HCT116 (cell line): Measurements from ENCODE around the gene KDM2B. TPM values are rescaled to one million over a fixed set of nuclear protein-coding genes. Genes with fewer than 3 reads are reported as not detected.

Experiments
- ATAC-seq: fragments of 200-7000 bp; cut with Tn5 transposase; 2 replicates; pipeline ENCODE4 v1.9.1; 2020; ENCODE audit warnings: mild to moderate bottlenecking, moderate library complexity
- BruUV-seq: library from RNA; stranded (reverse); fragments of 400-500 nt; replicated peaks from 2 replicates; lab custom pipeline; 2021; lab: Mats Ljungman, UMichigan
- CTCF ChIA-PET: fragments of 300-600 bp; sonication (Branson Sonifier 250); formaldehyde crosslinking; loops from one replicate; lab custom pipeline; 2021; ENCODE audit warnings: antibody characterized with exemption; lab: Charles Lee
- POLR2A ChIA-PET: fragments of 300-600, 350-600 bp; sonication (Branson Sonifier 250); formaldehyde crosslinking; loops from one replicate; lab custom pipeline; 2021; ENCODE audit warnings: antibody characterized with exemption; lab: Charles Lee
- RAD21 ChIA-PET, 2 experiments: fragments of 300-600 bp; sonication (Branson Sonifier 250); formaldehyde crosslinking; loops; one replicate each; lab custom pipeline; 2023; ENCODE audit warnings: low total read pairs in 2 of 2; ENCODE audit not compliant: uncharacterized antibody in 2 of 2, unreplicated experiment in 2 of 2, low non-redundant PET in 1 of 2; lab: Charles Lee
- DNase-seq: peaks from one replicate; pipeline ENCODE4 v3.0.0-alpha.2; 2010; ENCODE audit warnings: low read depth, low spot score
- H2AFZ ChIP-seq: fragments of 200-600 bp; shearing (Covaris generic), sonication (generic); 2 replicates; pipeline ENCODE4 v1.6.1; 2017; ENCODE audit warnings: low read depth, mixed run types, mixed read lengths, antibody characterized with exemption, low read length; ENCODE audit not compliant: poor library complexity, severe bottlenecking
- H3K27ac ChIP-seq: 2 replicates; pipeline ENCODE4 v1.5.1; 2012; ENCODE audit warnings: low read depth, low read length
- H3K27me3 ChIP-seq: fragments of 200-600 bp; sonication (generic); 2 replicates; pipeline ENCODE4 v1.6.1; 2016; ENCODE audit warnings: mixed run types, low read length, mixed read lengths; ENCODE audit not compliant: insufficient read depth
- H3K36me3 ChIP-seq, 2 experiments: fragments of 200-500 bp in 1 of 2; fragments of 200-600 bp in 1 of 2; sonication (Bioruptor generic) in 1 of 2; sonication (generic) in 1 of 2; 2 replicates each; pipeline versions ENCODE4 v1.5.1 to v1.6.1; 2014 to 2016; ENCODE audit warnings: low read length in 2 of 2, inconsistent platforms in 1 of 2, mixed read lengths in 1 of 2, mixed run types in 1 of 2; ENCODE audit not compliant: insufficient read depth in 2 of 2, control insufficient read depth in 1 of 2
- H3K4me1 ChIP-seq, 2 experiments: fragments of 200-600 bp in 1 of 2; sonication (generic) in 1 of 2; 2 replicates each; pipeline versions ENCODE4 v1.5.1 to v1.6.1; 2012 to 2017; ENCODE audit warnings: low read length in 2 of 2, inconsistent platforms in 1 of 2, mild to moderate bottlenecking in 1 of 2, mixed read lengths in 1 of 2, mixed run types in 1 of 2, moderate library complexity in 1 of 2; ENCODE audit not compliant: insufficient read depth in 2 of 2, control insufficient read depth in 1 of 2
- H3K4me2 ChIP-seq: fragments of 200-600 bp; sonication (generic); 2 replicates; pipeline ENCODE4 v1.6.1; 2017; ENCODE audit warnings: mixed run types, low read length, mixed read lengths
- H3K4me3 ChIP-seq, 2 experiments: fragments of 200-600 bp in 1 of 2; sonication (generic) in 1 of 2; replicated peaks in 1 of 2; 2 replicates each; pipeline ENCODE4 v1.5.1; 2011 to 2016; ENCODE audit warnings: low read length in 2 of 2, control low read depth in 1 of 2, low read depth in 1 of 2, mild to moderate bottlenecking in 1 of 2, mixed read lengths in 1 of 2, mixed run types in 1 of 2
- H3K79me2 ChIP-seq: fragments of 200-600 bp; sonication (generic); 2 replicates; pipeline ENCODE4 v1.6.1; 2017; ENCODE audit warnings: mild to moderate bottlenecking, mixed run types, low read length, moderate library complexity, mixed read lengths; ENCODE audit not compliant: insufficient read depth
- H3K9ac ChIP-seq: fragments of 200-600 bp; sonication (generic); 2 replicates; pipeline ENCODE4 v1.6.1; 2016; ENCODE audit warnings: low read length, mixed read lengths
- H3K9me2 ChIP-seq: fragments of 200-600 bp; sonication (generic), shearing (Covaris generic); 2 replicates; pipeline ENCODE4 v1.6.1; 2017; ENCODE audit warnings: mixed run types, mild to moderate bottlenecking, moderate library complexity; ENCODE audit not compliant: insufficient read depth
- H3K9me3 ChIP-seq, 2 experiments: fragments of 200-500 bp in 1 of 2; fragments of 200-600 bp in 1 of 2; sonication (Bioruptor generic) in 1 of 2; sonication (generic) in 1 of 2; 2 replicates each; pipeline ENCODE4 v1.6.1; 2014 to 2017; ENCODE audit warnings: low read length in 2 of 2, mixed read lengths in 2 of 2, inconsistent platforms in 1 of 2, low read depth in 1 of 2, mild to moderate bottlenecking in 1 of 2, mixed run types in 1 of 2, moderate library complexity in 1 of 2; ENCODE audit not compliant: control insufficient read depth in 1 of 2, insufficient read depth in 1 of 2
- H4K20me1 ChIP-seq: fragments of 200-600 bp; sonication (generic), shearing (Covaris generic); 2 replicates; pipeline ENCODE4 v1.6.1; 2017; ENCODE audit warnings: mixed run types, mild to moderate bottlenecking, moderate library complexity; ENCODE audit not compliant: insufficient read depth
- CBX3 ChIP-seq: IDR thresholded peaks from 2 replicates; pipeline ENCODE4 v1.6.1; 2012; ENCODE audit warnings: low read depth
- CEBPB ChIP-seq: IDR thresholded peaks from 2 replicates; pipeline ENCODE4 v1.6.1; 2012; ENCODE audit warnings: low read depth
- ELF1 ChIP-seq: IDR thresholded peaks from 2 replicates; pipeline ENCODE4 v1.6.1; 2012; ENCODE audit warnings: low read depth, borderline replicate concordance
- EZH2 ChIP-seq: fragments of 200-600 bp; sonication (generic); IDR thresholded peaks from 2 replicates; pipeline ENCODE4 v1.6.1; 2017; ENCODE audit warnings: antibody characterized with exemption, mixed run types
- EZH2phosphoT487 ChIP-seq: fragments of 200-600 bp; IDR thresholded peaks from 2 replicates; pipeline ENCODE4 v1.6.1; 2018; ENCODE audit warnings: antibody characterized with exemption, borderline replicate concordance
- FOSL1 ChIP-seq: IDR thresholded peaks from 2 replicates; pipeline ENCODE4 v1.6.1; 2012; ENCODE audit warnings: low read depth
- JUND ChIP-seq: IDR thresholded peaks from 2 replicates; pipeline ENCODE4 v1.6.1; 2012
- POLR2A ChIP-seq: IDR thresholded peaks from 2 replicates; pipeline ENCODE4 v1.7.0; 2011; ENCODE audit warnings: borderline replicate concordance; ENCODE audit not compliant: insufficient read depth, insufficient read length; ENCODE audit errors: extremely low read depth
- POLR2AphosphoS5 ChIP-seq: IDR thresholded peaks from 2 replicates; pipeline ENCODE4 v1.6.1; 2011; ENCODE audit warnings: mild to moderate bottlenecking, low read depth, low read length, moderate library complexity
- SIN3A ChIP-seq: IDR thresholded peaks from 2 replicates; pipeline ENCODE4 v1.6.1; 2012; ENCODE audit warnings: low read depth
- SP1 ChIP-seq: IDR thresholded peaks from 2 replicates; pipeline ENCODE4 v1.6.1; 2012; ENCODE audit warnings: low read depth
- TCF7L2 ChIP-seq: IDR thresholded peaks from 2 replicates; pipeline ENCODE4 v1.7.0; 2011; ENCODE audit warnings: borderline replicate concordance, inconsistent platforms; ENCODE audit not compliant: insufficient read depth, insufficient read length; ENCODE audit errors: extremely low read depth
- YY1 ChIP-seq: IDR thresholded peaks from 2 replicates; pipeline ENCODE4 v1.6.1; 2011; ENCODE audit warnings: low read length, low read depth, moderate library complexity, mild to moderate bottlenecking; ENCODE audit not compliant: insufficient replicate concordance; ENCODE audit errors: extremely low read depth
- ZFX ChIP-seq: fragments of 450-650 bp; IDR thresholded peaks from 2 replicates; pipeline ENCODE4 v1.6.1; 2017
- intact Hi-C: fragments of 100-400 bp; cut with micrococcal nuclease; formaldehyde crosslinking; loops from 2 replicates; pipeline ENCODE4 v1.10.0; 2022
- total RNA-seq: library from RNA; stranded (reverse); gene quantifications from one replicate; pipeline ENCODE4 v1.2.1, GENCODE V29; 2021; ENCODE audit not compliant: unreplicated experiment
- TF ChIP-seq, protein P1 (sequence below): IDR thresholded peaks from 2 replicates; pipeline ENCODE4 v1.6.1; 2012
- TF ChIP-seq, protein P2 (sequence below): IDR thresholded peaks from 2 replicates; pipeline ENCODE4 v1.6.1; 2012
- TF ChIP-seq, protein P3 (sequence below): IDR thresholded peaks from 2 replicates; pipeline ENCODE4 v1.6.1; 2011; ENCODE audit warnings: mild to moderate bottlenecking, low read length, moderate library complexity; ENCODE audit not compliant: insufficient replicate concordance; ENCODE audit errors: extremely low read depth

Gene KDM2B
- total RNA-seq, 1 experiment from 2014 or later: 36.7 TPM

DNA sequence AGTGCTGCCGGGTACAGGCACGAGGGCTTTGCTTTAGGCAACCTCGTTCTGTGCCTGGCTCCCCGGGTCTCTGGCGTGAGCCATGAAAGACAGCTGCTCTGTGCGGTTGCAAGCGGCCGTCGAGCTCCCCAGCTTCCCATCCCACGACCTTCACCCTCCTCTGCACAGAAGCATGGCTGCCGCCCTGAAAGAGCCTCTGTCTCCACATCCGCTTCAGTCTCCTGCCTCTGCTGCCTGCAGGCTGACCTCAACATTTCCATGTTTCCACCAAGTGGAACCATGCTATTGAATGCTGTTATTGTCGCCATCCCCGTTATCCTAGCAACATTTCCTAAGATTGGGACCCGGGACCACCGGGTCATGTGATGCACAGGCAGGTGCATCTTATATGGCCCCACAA is 57.1 kb downstream of the KDM2B start:
- intact Hi-C loops: no loop called here
- no peak overlapping the region for H3K9ac ChIP-seq
- no TSS peak for BruUV-seq
- no peaks in the 10 kb centered on the region for H3K9me2 ChIP-seq
- ChIA-PET CTCF (no interaction called here), RAD21 (no interaction called here), POLR2A (no interaction called here)
- no peaks in the 10 kb centered on the region for H3K27me3 ChIP-seq
- no peaks in the 10 kb centered on the region for H3K36me3 ChIP-seq
- no peak overlapping the region for H2AFZ ChIP-seq
- H3K27ac ChIP-seq: no peak overlapping the region
- H3K79me2 ChIP-seq: no peaks in the 10 kb centered on the region
- DNase-seq: no peak
- H3K4me1 ChIP-seq: peaks cover 0 to 11% of the 10 kb centered on the region in 2 experiments; a peak in 2 of 4 replicates
- H4K20me1 ChIP-seq: no peaks in the 10 kb centered on the region
- TF ChIP-seq CBX3 (no peak), SP1 (no peak), POLR2AphosphoS5 (no peak), JUND (no peak), CEBPB (no peak), YY1 (no peak), ZFX (no peak), SIN3A (no peak), EZH2 (no peak), POLR2A (no peak), TCF7L2 (no peak), ELF1 (no peak), FOSL1 (no peak), EZH2phosphoT487 (no peak)
- TF ChIP-seq, protein P1, sequence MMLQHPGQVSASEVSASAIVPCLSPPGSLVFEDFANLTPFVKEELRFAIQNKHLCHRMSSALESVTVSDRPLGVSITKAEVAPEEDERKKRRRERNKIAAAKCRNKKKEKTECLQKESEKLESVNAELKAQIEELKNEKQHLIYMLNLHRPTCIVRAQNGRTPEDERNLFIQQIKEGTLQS: no peak
- TF ChIP-seq, protein P2, sequence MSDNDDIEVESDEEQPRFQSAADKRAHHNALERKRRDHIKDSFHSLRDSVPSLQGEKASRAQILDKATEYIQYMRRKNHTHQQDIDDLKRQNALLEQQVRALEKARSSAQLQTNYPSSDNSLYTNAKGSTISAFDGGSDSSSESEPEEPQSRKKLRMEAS: no peak
- TF ChIP-seq, protein P3, sequence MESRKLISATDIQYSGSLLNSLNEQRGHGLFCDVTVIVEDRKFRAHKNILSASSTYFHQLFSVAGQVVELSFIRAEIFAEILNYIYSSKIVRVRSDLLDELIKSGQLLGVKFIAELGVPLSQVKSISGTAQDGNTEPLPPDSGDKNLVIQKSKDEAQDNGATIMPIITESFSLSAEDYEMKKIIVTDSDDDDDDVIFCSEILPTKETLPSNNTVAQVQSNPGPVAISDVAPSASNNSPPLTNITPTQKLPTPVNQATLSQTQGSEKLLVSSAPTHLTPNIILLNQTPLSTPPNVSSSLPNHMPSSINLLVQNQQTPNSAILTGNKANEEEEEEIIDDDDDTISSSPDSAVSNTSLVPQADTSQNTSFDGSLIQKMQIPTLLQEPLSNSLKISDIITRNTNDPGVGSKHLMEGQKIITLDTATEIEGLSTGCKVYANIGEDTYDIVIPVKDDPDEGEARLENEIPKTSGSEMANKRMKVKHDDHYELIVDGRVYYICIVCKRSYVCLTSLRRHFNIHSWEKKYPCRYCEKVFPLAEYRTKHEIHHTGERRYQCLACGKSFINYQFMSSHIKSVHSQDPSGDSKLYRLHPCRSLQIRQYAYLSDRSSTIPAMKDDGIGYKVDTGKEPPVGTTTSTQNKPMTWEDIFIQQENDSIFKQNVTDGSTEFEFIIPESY: no peak
- no peaks in the 10 kb centered on the region for H3K9me3 ChIP-seq
- ATAC-seq: no peak
- H3K4me3 ChIP-seq: no peak overlapping the region
- H3K4me2 ChIP-seq: no peak overlapping the region
